Measurements from ENCODE around the gene SLC2A6. TPM values are rescaled to one million over a fixed set of nuclear protein-coding genes. Genes with fewer than 3 reads are reported as not detected.

The SLC2A6 gene
- total and polyA plus RNA-seq, 10 of the 15 experiments (the other 5 are each of a cell fraction or from before 2014, with no cell fraction given): 1.1 to 37.9 (median 18.3) TPM

DNA sequence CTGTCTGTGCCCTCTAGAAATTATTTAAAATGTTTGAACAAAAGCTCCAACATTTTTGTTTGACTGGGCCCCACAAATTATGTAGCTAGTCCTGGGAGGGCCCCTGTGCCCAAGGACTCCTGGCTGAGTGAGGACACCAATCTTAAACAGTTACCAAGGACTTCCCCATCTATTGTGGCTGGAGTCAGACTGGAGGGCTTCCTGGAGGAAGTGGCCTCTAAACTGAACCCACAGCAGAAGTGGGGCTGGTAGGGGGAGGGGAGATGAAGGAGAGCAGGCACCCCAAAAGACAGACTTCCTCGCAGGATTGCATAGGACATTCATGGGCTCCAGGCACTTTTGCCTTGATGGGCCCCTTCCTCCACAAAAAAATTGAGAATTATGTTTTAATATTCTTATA, 48.7 kb downstream of the SLC2A6 start:
- no peaks in the 10 kb centered on the region for H4K20me1 ChIP-seq (ENCODE audit: control insufficient read depth, insufficient read depth)
- no peaks in the 10 kb centered on the region; the same call in 2 of the 3 replicates for H3K9me3 ChIP-seq (replicated peaks; ENCODE audit: control insufficient read depth, insufficient read depth, low read length)
- ChIA-PET RAD21 (ENCODE audit: unreplicated experiment) (no interaction called here), POLR2A (interaction anchor here (0.7 kb wide), 2 partner anchors 13 to 33 kb away, joined by 3 to 4 read pairs; no protein-coding TSS in a partner anchor), CTCF (interaction anchor here (0.7 to 1.0 kb wide), 2 partner anchors 9 to 15 kb away, joined by 3 to 5 read pairs; no protein-coding TSS in a partner anchor), SMC1A (ENCODE audit: uncharacterized antibody, unreplicated experiment) (no interaction called here)
- peak; percentile 13; the same call in 1 of the 2 replicates for TF ChIP-seq SPI1 (IDR thresholded peaks at IDR 0.05; ENCODE audit: borderline replicate concordance, insufficient read depth, low read depth, low read length)
- TF ChIP-seq, protein P1, sequence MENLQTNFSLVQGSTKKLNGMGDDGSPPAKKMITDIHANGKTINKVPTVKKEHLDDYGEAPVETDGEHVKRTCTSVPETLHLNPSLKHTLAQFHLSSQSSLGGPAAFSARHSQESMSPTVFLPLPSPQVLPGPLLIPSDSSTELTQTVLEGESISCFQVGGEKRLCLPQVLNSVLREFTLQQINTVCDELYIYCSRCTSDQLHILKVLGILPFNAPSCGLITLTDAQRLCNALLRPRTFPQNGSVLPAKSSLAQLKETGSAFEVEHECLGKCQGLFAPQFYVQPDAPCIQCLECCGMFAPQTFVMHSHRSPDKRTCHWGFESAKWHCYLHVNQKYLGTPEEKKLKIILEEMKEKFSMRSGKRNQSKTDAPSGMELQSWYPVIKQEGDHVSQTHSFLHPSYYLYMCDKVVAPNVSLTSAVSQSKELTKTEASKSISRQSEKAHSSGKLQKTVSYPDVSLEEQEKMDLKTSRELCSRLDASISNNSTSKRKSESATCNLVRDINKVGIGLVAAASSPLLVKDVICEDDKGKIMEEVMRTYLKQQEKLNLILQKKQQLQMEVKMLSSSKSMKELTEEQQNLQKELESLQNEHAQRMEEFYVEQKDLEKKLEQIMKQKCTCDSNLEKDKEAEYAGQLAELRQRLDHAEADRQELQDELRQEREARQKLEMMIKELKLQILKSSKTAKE (IDR thresholded peaks at IDR 0.05; ENCODE audit: low read depth, poor library complexity, severe bottlenecking): no peak
- no peak overlapping the region for H3K9ac ChIP-seq (ENCODE audit: control insufficient read depth, insufficient read depth, low read length)
- intact Hi-C loops (cut with micrococcal nuclease; ENCODE audit: unreplicated experiment) (no loop called here), in situ Hi-C loops (cut with MboI) (no loop called here)
- H3K36me3 ChIP-seq (ENCODE audit: control insufficient read depth in 2 of 2, insufficient read depth in 2 of 2, low read length in 1 of 2): no peaks in the 10 kb centered on the region
- no peaks in the 10 kb centered on the region for H3K4me1 ChIP-seq (ENCODE audit: control insufficient read depth, insufficient read depth, low read length)
- DNase-seq (ENCODE audit: low read depth, low spot score) (no peak), ATAC-seq (no peak), FAIRE-seq (no peak)
- no peak overlapping the region for H3K4me3 ChIP-seq
- BruUV-seq (replicated peaks): no TSS peak
- no peaks in the 10 kb centered on the region; a peak in 1 of 4 replicates for H3K27me3 ChIP-seq (replicated peaks in 1 of 2; ENCODE audit: control insufficient read depth in 2 of 2, insufficient read depth in 2 of 2, low read length in 1 of 2)
- H2AFZ ChIP-seq (ENCODE audit: control insufficient read depth, low read depth, low read length): no peak overlapping the region
- 35% methylated on average over 1 of the region's 1 CpG for WGBS (ENCODE audit: insufficient coverage, insufficient replicate concordance, low lambda C conversion rate, missing lambda C conversion rate)
- H3K27ac ChIP-seq (ENCODE audit: control insufficient read depth, insufficient read depth): no peak overlapping the region
- H3K4me2 ChIP-seq (ENCODE audit: control insufficient read depth, insufficient read depth): no peak overlapping the region
- H3K79me2 ChIP-seq (ENCODE audit: control insufficient read depth, insufficient read depth, low read length): no peaks in the 10 kb centered on the region

DNA sequence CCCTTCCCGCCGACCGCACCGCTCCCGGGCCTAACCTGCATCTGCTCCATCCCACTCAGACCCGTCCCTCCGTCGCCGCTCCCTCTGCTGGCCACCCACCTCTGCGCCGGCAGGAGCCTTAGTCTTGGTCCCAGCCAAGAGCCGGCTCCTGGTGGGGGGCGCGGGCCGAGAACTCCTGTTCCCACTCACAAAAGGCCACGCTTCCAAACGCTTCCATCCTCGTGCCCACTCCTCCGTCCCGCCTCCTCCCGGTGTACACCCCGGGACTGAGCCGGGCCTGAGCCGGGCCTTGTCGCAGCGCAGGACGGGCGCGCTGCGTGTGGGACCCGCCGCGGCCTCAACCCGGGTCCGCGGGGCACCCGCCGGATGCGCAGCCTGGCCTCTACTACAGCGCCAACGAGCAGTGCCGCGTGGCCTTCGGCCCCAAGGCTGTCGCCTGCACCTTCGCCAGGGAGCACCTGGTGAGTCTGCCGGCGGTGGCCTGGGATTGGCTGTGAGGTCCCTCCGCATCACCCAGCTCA, 49.2 kb downstream of the SLC2A6 start:
- BruUV-seq (replicated peaks): no TSS peak
- no peaks in the 10 kb centered on the region for H3K36me3 ChIP-seq (ENCODE audit: control insufficient read depth in 2 of 2, insufficient read depth in 2 of 2, low read length in 1 of 2)
- peak; percentile 48; the same call in 2 of the 3 replicates for ATAC-seq
- H3K79me2 ChIP-seq (ENCODE audit: control insufficient read depth, insufficient read depth, low read length): no peaks in the 10 kb centered on the region
- no peaks in the 10 kb centered on the region; a peak in 1 of 4 replicates for H3K27me3 ChIP-seq (replicated peaks in 1 of 2; ENCODE audit: control insufficient read depth in 2 of 2, insufficient read depth in 2 of 2, low read length in 1 of 2)
- no peaks in the 10 kb centered on the region for H3K4me1 ChIP-seq (ENCODE audit: control insufficient read depth, insufficient read depth, low read length)
- H3K9ac ChIP-seq (ENCODE audit: control insufficient read depth, insufficient read depth, low read length): no peak overlapping the region
- H3K9me3 ChIP-seq (replicated peaks; ENCODE audit: control insufficient read depth, insufficient read depth, low read length): no peaks in the 10 kb centered on the region; the same call in 2 of the 3 replicates
- DNase-seq (ENCODE audit: low read depth, low spot score): no peak
- no peak overlapping the region for H3K4me2 ChIP-seq (ENCODE audit: control insufficient read depth, insufficient read depth)
- in situ Hi-C loops (cut with MboI) (no loop called here), intact Hi-C loops (cut with micrococcal nuclease; ENCODE audit: unreplicated experiment) (no loop called here)
- 39% methylated on average over 49 of the region's 49 CpGs for WGBS (ENCODE audit: insufficient coverage, insufficient replicate concordance, low lambda C conversion rate, missing lambda C conversion rate)
- RAD21 ChIA-PET (ENCODE audit: unreplicated experiment): no interaction called here
- TF ChIP-seq EZH2 (IDR thresholded peaks at IDR 0.05; ENCODE audit: borderline replicate concordance, control insufficient read depth, low read depth, low read length) (no peak), SREBF2 (IDR thresholded peaks at IDR 0.05; ENCODE audit: low read length) (no peak), SRF (IDR thresholded peaks at IDR 0.05; ENCODE audit: low read depth in 2 of 2, low read length in 2 of 2) (no peak), SMC3 (IDR thresholded peaks at IDR 0.05; ENCODE audit: borderline replicate concordance, low read length) (peak; percentile 12; the same call in 1 of the 2 replicates), SMAD5 (IDR thresholded peaks at IDR 0.05; ENCODE audit: low read depth) (no peak), TCF3 (IDR thresholded peaks at IDR 0.05; ENCODE audit: borderline replicate concordance, insufficient read depth, low read depth, low read length) (no peak)
- TF ChIP-seq, protein P2, sequence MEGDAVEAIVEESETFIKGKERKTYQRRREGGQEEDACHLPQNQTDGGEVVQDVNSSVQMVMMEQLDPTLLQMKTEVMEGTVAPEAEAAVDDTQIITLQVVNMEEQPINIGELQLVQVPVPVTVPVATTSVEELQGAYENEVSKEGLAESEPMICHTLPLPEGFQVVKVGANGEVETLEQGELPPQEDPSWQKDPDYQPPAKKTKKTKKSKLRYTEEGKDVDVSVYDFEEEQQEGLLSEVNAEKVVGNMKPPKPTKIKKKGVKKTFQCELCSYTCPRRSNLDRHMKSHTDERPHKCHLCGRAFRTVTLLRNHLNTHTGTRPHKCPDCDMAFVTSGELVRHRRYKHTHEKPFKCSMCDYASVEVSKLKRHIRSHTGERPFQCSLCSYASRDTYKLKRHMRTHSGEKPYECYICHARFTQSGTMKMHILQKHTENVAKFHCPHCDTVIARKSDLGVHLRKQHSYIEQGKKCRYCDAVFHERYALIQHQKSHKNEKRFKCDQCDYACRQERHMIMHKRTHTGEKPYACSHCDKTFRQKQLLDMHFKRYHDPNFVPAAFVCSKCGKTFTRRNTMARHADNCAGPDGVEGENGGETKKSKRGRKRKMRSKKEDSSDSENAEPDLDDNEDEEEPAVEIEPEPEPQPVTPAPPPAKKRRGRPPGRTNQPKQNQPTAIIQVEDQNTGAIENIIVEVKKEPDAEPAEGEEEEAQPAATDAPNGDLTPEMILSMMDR (IDR thresholded peaks at IDR 0.05 in 2 of 3, conservative IDR thresholded peaks at IDR 0.05 in 1 of 3; ENCODE audit: control insufficient read depth in 2 of 3, extremely low read depth in 1 of 3, insufficient read depth in 1 of 3, low read depth in 3 of 3, low read length in 3 of 3): peak; percentile 11 to 40 (median 36); a peak in 3 of 6 replicates
- H3K27ac ChIP-seq (ENCODE audit: control insufficient read depth, insufficient read depth): no peak overlapping the region
- H3K4me3 ChIP-seq: no peak overlapping the region
- CTCF ChIA-PET: interaction anchor here (0.7 to 1.0 kb wide), 2 partner anchors 9 to 14 kb away, joined by 3 to 5 read pairs; no protein-coding TSS in a partner anchor
- SMC1A ChIA-PET (ENCODE audit: uncharacterized antibody, unreplicated experiment): no interaction called here
- H4K20me1 ChIP-seq (ENCODE audit: control insufficient read depth, insufficient read depth): no peaks in the 10 kb centered on the region
- POLR2A ChIA-PET: no interaction called here
- FAIRE-seq: no peak
- no peak overlapping the region for H2AFZ ChIP-seq (ENCODE audit: control insufficient read depth, low read depth, low read length)
